Left renal pelvis (tissue), 4 donors: ENCODE measurements around the gene NUP153. TPM values are rescaled to one million over a fixed set of nuclear protein-coding genes. Genes with fewer than 3 reads are reported as not detected.
A peak's percentile ranks its signal among the peaks of the same experiment; 100 is the strongest.

Source experiments
- DNase-seq, 4 donors: peaks; one replicate each; pipeline ENCODE4 v3.0.0-alpha.2; 2013; ENCODE audit warnings: low read depth in 4 of 4, low spot score in 3 of 4
- polyA plus RNA-seq, 4 donors: library from polyadenylated mRNA; unstranded; fragments of 120-200 nt; gene quantifications; one replicate each; pipeline ENCODE4 v1.2.1, GENCODE V29; 2013; ENCODE audit not compliant: insufficient read length in 4 of 4

NUP153 gene
- polyA plus RNA-seq, 4 donors, result 46.4 to 61.9 (median 55.2) TPM

GRCh38 chr6:17672064-17672718 is 34.5 kb downstream of the NUP153 start:
- DNase-seq, result no peak

DNA sequence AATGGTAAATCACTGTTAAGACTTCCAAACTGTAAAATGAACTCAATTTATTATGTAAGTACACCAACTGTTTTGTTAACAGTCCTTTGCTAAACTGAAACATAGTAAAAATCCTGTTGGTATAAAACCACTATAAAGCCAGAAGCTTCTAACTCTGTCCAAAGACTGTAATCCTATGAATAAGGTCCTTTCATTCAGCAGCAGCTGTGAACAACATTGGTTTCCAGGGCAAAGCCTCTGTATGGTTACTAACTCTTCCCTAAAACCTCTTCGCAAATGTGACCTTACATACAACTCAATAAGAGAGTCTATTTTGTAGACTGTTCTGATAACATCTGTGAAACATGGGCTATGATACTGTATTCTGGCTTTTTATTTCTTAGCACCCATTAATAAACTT is 40.1 kb downstream of the NUP153 start:
- DNase-seq, result no peak

DNA sequence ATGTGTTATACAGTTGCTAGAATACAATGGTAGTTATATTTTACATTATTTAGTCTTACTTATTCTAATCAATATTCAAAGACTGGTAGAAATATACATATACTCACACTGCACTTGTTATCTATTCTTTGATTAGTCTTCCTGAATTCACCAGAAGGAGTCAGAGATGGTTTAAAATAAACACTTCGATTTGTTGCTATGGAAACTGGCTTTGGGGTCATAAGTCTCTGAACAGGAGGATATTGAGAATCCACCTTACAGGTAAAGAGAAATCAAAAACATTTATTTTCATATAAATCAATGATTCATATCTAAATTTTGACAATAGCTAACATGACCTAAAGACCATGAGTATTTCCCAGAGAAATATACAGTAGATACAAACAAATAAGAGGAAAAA is 41.6 kb downstream of the NUP153 start:
- DNase-seq, result no peak

- DNase-seq, result no peak
Measured at GRCh38 chr6:17663226-17663625, 43.5 kb downstream of the NUP153 start.

DNA sequence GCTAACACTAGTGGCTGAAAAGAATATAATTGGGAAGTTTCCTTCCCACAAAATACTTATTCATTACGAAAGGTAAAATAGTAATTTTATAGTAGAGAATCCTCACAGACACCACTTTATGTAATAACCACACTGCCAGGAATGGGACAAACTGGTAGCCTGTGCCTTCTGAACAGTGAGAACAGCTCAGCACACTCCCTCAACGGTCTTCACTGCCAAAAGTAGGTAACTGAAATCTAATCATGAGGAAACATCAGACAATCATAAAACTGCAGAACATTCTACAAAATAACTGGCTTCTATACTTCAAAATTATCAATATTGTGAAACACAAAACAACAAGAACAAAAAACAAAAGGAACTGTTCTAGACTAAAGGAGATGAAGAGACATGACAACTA is 44.1 kb downstream of the NUP153 start:
- no peak for DNase-seq

GRCh38 chr6:17656644-17657043 is 50.1 kb downstream of the NUP153 start:
- no peak for DNase-seq

DNA sequence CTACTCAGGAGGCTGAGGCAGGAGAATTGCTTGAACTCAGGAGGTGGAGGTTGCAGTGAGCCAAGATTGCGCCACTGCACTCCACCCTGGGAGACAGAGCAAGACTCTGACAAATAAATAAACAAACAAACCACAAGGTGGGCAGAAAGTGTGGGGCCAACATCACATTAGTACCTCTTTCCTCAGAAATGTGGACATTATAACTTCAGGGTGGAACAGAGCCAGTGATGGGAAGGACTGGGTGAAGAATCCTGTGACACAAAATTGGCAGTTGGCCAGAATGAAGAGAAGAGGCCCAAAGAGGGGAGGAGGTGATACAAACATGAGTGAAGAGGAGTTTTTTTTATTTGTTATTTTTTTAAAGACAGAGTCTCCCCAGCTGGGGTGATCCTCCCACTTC is 50.6 kb downstream of the NUP153 start:
- no peak for DNase-seq

DNA sequence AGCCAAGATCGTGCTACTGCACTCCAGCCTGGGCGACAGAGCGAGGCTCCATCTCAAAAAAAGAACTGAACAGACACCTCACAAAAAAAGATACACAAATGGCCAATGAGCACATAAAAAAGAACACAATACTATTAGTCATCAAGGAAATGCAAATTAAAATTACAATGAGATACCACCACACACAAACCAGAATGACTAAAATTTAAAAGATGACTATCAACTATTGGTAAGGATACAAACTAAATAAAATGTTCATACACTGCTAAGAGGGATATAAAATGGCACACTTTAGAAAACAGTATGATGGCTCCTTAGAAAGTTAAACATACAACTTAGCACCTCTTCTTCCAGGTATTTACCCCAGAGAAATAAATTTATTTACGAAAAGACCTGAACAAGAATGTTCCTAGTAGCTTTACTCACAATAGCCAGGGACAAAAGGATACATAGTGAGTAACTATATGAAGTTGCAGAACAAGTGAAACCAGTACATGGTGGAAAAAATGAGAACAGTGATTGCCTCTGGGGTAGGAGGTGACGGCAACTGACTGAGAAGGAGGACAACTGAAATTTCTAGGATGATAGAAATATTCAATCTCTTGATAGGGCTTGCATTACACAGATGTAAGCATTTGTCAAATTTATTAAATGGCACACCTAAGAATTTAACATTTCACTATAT is 53.4 kb downstream of the NUP153 start:
- DNase-seq, result no peak

DNA sequence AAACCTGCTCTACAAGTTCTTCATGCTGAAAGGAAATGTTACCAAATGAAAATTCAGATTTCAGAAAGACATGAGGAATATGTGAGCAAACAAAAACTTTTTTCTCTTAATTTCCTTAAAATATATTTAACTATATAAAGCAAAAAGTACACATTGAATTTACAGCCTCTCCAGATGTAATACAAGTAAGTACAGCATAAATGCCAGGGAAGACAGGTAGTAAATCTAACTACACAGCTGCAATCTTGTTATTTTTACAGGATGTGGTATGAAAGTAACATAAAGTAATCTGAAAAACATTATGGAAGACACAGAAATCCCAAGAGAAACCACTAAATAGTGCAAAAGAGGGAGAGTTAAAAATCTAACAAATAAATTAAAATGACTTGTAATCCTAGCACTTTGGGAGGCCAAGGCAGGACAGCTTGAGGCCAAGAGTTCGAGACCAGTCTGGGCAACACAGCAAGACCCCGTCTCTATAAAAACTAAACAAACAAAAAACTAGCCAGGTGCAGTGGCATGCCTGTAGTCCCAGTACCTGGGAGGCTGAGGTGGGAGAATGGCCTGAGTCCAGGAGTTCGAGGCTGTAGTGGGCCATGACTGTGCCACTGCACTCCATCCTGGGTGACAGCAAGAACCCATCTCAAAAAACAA is 55.9 kb downstream of the NUP153 start:
- DNase-seq, result peak in 1 of 4 donors; percentile 7

DNA sequence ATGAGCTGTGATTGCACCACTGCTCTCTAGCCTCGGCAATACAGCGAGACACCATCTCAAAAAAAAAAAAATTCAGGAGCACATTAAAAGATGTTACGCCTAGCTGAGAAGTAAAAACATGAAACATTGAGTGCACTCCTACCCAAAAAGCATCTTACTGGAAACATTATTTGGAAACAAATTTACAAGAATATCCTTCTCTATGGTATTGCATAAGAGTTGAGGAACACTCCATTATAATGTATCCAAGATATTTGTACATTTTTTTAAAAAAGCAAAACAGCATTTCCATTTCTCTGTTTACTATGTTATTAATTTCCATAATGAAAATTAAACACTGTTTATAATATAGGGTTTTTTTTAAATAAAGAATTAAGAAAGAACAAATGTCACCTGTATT is 58.0 kb downstream of the NUP153 start:
- no peak for DNase-seq

DNA sequence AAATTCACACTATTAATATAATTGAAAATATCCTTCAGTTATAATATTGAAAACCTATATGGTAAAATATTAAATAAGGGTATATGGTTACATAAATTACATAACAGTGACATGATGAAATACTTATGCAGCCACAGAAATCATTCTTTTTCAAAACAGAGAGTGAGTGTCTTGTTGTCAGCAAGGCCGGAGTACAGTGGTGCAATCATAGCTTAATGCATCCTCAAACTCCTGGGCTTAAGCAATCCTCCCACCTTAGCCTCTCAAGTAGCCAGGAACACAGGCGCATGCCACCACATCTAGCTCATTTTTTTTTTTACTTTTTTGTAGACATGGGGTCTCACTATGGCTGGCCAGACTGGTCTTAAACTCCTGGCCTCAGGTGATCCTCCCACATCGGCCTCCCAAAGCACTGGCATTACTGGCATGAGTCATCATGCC is 66.2 kb downstream of the NUP153 start:
- no peak for DNase-seq

DNA sequence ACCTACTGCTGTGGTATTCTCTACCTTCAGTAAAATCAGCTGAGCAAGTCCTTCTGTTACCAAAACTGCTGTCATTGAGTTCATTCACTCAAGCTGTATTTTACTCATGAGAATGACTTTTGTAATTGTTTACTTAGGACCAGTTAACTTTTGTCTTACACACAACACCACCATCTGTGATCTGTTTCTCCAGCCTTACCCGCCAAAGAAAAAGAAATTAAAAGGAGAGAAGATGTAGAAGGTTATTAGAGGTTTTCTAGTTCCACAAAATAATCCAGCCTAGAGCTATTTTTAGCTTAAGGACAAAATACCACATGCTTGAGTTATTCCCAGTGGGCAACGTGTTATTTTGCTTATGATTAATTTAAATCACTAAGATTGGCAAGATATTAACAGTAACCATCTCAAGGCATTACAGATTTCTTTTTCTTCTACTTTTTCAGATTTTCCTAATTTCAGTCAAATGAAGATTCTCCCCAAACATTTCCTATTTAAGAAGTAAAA is 68.5 kb downstream of the NUP153 start:
- DNase-seq, result no peak

GRCh38 chr6:17635568-17635967 is 71.2 kb downstream of the NUP153 start:
- DNase-seq, result no peak

DNA sequence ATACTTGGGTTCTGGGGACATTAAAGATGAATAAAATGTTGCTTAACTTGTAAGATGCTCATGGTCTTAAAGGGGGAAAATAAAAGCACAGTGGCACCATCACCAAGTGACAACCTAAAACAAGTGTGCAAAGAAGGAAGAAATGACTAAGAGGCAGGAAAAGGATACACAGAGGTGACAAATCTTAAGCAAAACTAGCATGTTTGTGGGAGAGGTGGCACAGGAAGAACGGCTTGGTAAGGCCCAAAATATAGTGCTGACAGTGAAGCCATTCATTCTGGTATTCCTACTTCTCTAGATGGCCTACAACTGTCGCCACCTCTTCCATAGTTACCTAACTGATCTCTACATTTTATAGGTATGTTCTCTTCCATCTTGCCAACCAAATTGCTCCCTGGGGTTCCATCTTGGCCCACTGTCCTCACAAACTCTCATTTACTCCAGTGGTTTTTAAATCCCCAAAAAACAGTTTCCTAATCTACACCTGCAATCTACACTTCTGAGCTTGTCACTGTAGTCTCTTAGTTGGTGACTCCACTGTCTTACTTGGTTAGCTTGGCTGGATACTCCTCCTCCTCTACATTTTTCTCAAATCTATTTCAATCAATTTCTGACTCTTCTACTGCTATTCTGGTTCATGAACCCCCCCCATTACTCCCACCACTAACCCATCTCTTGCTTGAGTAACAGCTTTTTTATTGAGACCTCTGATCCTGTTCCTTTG is 73.1 kb downstream of the NUP153 start:
- no peak for DNase-seq

DNA sequence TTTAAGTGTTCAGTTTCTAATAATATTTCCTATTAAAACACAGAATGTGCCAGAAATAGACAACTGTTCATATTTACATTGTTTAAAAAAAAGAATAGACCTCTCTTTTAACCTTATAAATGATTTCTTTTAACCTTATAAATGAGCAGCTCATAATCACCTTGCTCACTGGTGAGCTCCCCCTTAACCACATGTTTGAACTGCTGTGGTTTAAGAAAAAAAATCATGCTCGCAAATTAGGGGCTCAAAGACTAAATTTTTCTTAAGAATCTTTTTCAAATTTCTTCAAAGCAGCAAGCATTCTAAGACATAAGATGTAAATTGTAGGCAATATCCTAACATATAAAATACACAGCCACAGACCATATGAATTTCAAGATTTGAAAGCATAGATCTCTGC is 73.8 kb downstream of the NUP153 start:
- DNase-seq, result no peak

GRCh38 chr6:17630511-17631073 is 76.1 kb downstream of the NUP153 start:
- DNase-seq, result no peak

DNA sequence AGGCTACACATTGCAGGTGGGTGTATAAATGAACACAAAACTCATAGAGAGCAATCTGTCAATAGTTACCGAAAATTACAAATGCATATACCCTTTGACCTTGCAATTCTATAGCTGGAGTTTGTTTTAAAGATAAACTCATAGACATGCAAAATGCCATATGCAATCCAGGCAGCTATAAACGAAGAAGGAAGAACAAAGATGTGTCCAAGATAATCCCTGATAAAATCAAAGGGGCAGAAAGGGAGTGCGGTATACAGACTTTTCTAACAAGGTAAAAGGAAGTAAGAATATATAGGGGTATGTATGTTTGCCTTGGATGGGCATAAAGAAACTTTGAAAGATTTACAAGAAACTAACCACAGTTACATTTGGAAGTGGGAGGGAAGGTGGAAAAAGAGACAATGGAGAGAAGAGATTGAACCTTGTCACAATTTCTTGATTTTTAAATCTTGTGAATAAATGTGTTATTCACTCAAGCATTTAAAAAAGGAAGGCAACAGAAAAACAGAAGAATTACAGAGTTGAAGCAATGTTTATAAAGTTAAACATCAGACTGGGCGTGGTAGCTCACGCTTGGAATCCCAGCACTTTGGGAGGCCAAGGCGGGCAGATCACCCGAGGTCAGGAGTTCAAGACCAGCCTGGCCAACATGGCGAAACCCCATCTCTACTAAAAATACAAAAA is 76.8 kb downstream of the NUP153 start:
- no peak for DNase-seq

GRCh38 chr6:17628873-17629272 is 77.9 kb downstream of the NUP153 start:
- no peak for DNase-seq

- DNase-seq, result no peak
Measured at GRCh38 chr6:17624396-17624795, 82.3 kb downstream of the NUP153 start.

- DNase-seq, result no peak
Measured at GRCh38 chr6:17622144-17622543, 84.6 kb downstream of the NUP153 start.
